SH-SY5Y (cell line): ENCODE measurements around the gene OR9A2.

ENCODE experiments used
- GATA2 ChIP-seq: IDR thresholded peaks from 2 replicates; pipeline ENCODE4 v1.6.1; 2011; ENCODE audit warnings: mild to moderate bottlenecking, low read depth, low read length
- GATA3 ChIP-seq: IDR thresholded peaks from 2 replicates; pipeline ENCODE4 v1.6.1; 2011; ENCODE audit warnings: low read depth, mild to moderate bottlenecking, low read length, moderate library complexity

- TF ChIP-seq GATA2 (no peak), GATA3 (no peak)
Observed at GRCh38 chr7:143015926-143016490, 10.9 kb downstream of the OR9A2 start.
